HS-27A (cell line): Measurements from ENCODE around the gene IFI30.
A peak's percentile ranks its signal among the peaks of the same experiment; 100 is the strongest.

Experiments
- DNase-seq: peaks from one replicate; pipeline ENCODE4 v3.0.0-alpha.2; 2012; ENCODE audit warnings: low read depth, missing footprints

Gene IFI30

GRCh38 chr19:18171605-18172327 is 1.8 kb upstream of the IFI30 start:
- no peak for DNase-seq

GRCh38 chr19:18172331-18173053 is 1.1 kb upstream of the IFI30 start:
- DNase-seq: no peak

- no peak for DNase-seq
Measured at GRCh38 chr19:18173054-18173571, 500 bp upstream of the IFI30 start.

GRCh38 chr19:18174983-18175382 is 1.4 kb downstream of the IFI30 start:
- DNase-seq: no peak

- no peak for DNase-seq
Measured at GRCh38 chr19:18176367-18177310, 3.0 kb downstream of the IFI30 start.

- no peak for DNase-seq
Measured at GRCh38 chr19:18179957-18180356, 6.3 kb downstream of the IFI30 start.

- DNase-seq: no peak
Measured at GRCh38 chr19:18183529-18183928, 9.9 kb downstream of the IFI30 start.

GRCh38 chr19:18185538-18185937 is 11.9 kb downstream of the IFI30 start:
- DNase-seq: no peak

- DNase-seq: no peak
Measured at GRCh38 chr19:18190278-18190677, 16.7 kb downstream of the IFI30 start.

GRCh38 chr19:18191640-18192062 is 18.0 kb downstream of the IFI30 start:
- no peak for DNase-seq

- DNase-seq: peak; percentile 98
Measured at GRCh38 chr19:18192673-18193387, 19.2 kb downstream of the IFI30 start, which contains the start of gene MPV17L2. TSS of gene MPV17L2 (plus strand) at chr19:18193218. CDS start at chr19:18193282, 64 bp downstream.

GRCh38 chr19:18193388-18194180 is 20.0 kb downstream of the IFI30 start:
- DNase-seq: no peak

GRCh38 chr19:18194181-18194530 is 20.5 kb downstream of the IFI30 start:
- DNase-seq: no peak

- no peak for DNase-seq
Measured at GRCh38 chr19:18194554-18195238, 21.1 kb downstream of the IFI30 start.

- DNase-seq: no peak
Measured at GRCh38 chr19:18196511-18196845, 22.9 kb downstream of the IFI30 start.

GRCh38 chr19:18197306-18197705 is 23.7 kb downstream of the IFI30 start:
- no peak for DNase-seq

GRCh38 chr19:18197941-18198340 is 24.3 kb downstream of the IFI30 start:
- no peak for DNase-seq

- no peak for DNase-seq
Measured at GRCh38 chr19:18198374-18198773, 24.8 kb downstream of the IFI30 start.

GRCh38 chr19:18202397-18202777 is 28.8 kb downstream of the IFI30 start:
- no peak for DNase-seq

GRCh38 chr19:18202778-18203407 is 29.3 kb downstream of the IFI30 start:
- DNase-seq: no peak
